DOHH2 (cell line): ENCODE results near the gene RASGRP3.

ENCODE experiments used
- EZH2phosphoT487 ChIP-seq: fragments of 200-600 bp; sonication (generic); IDR thresholded peaks from 2 replicates; pipeline ENCODE4 v1.6.1; 2017; ENCODE audit warnings: borderline replicate concordance, mild to moderate bottlenecking, antibody characterized with exemption, low read length, moderate library complexity, mixed read lengths
- TF ChIP-seq, protein P1 (sequence below): fragments of 200-600 bp; sonication (generic); IDR thresholded peaks from one replicate; pipeline ENCODE4 v1.5.1; 2014; ENCODE audit warnings: antibody characterized with exemption, mild to moderate bottlenecking, low read depth, low read length; ENCODE audit not compliant: poor library complexity, severe bottlenecking

DNA sequence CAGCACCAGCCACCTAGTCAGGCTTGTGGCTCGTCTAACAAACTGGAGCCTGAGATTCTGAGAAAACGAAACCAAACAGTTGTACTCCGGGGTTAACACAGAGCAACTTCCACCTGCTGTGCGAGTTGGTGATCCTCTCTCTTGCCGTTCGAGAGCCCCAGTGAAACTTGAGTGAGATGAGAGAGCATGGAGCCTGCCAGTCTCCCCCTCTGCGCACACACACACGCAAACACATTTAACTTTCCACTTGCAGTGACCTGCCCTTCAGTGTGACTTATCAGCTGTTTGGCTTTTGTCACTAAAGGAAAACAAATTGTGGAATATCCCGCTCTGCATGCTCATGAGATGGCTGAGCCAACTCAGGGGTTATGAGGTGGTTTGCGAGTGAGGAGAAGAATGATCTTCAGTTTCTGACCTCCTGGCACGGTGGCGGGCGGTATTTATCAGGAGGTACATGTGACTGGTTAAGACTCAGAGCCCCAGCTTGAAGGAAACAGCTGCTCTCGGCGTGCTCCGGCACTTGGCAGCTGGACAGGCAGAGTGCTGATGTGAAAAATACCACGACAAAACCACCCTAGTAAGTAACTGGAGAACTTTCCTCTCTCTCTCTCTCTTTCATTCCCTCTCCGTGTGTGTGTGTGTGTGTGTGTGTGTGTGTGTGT is at the start of gene RASGRP3:
- TF ChIP-seq, protein P1, sequence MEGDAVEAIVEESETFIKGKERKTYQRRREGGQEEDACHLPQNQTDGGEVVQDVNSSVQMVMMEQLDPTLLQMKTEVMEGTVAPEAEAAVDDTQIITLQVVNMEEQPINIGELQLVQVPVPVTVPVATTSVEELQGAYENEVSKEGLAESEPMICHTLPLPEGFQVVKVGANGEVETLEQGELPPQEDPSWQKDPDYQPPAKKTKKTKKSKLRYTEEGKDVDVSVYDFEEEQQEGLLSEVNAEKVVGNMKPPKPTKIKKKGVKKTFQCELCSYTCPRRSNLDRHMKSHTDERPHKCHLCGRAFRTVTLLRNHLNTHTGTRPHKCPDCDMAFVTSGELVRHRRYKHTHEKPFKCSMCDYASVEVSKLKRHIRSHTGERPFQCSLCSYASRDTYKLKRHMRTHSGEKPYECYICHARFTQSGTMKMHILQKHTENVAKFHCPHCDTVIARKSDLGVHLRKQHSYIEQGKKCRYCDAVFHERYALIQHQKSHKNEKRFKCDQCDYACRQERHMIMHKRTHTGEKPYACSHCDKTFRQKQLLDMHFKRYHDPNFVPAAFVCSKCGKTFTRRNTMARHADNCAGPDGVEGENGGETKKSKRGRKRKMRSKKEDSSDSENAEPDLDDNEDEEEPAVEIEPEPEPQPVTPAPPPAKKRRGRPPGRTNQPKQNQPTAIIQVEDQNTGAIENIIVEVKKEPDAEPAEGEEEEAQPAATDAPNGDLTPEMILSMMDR, result no peak
- TF ChIP-seq EZH2phosphoT487, result no peak
